Body of pancreas (tissue), 4 donors: ENCODE data around the gene SYNPO2. TPM values are rescaled to one million over a fixed set of nuclear protein-coding genes. Genes with fewer than 3 reads are reported as not detected.

Experiments used
- ATAC-seq: fragments of 150-250 bp; one replicate; pipeline ENCODE4 v1.9.1; 2016
- DNase-seq, 4 donors: peaks; one replicate each; pipeline ENCODE4 v3.0.0-alpha.2; 2019
- H3K27ac ChIP-seq, 4 donors: fragments of 200-600 bp; sonication (generic); 1 replicate in 3 of 4; 2 replicates in 1 of 4; pipeline versions ENCODE4 v1.5.1 to v1.6.1; 2016 to 2019; ENCODE audit warnings: mild to moderate bottlenecking in 1 of 4, mixed read lengths in 1 of 4, moderate library complexity in 1 of 4
- H3K27me3 ChIP-seq, 2 donors: fragments of 200-600 bp; sonication (generic); one replicate each; pipeline ENCODE4 v1.6.0; 2016; ENCODE audit warnings: mild to moderate bottlenecking in 1 of 2
- H3K36me3 ChIP-seq, 2 donors: fragments of 200-600 bp; sonication (generic); replicated peaks in 1 of 2; 2 replicates each; pipeline ENCODE4 v1.5.1; 2016; ENCODE audit warnings: low read depth in 2 of 2; ENCODE audit not compliant: insufficient read depth in 1 of 2
- H3K4me1 ChIP-seq: fragments of 200-600 bp; sonication (generic); one replicate; pipeline ENCODE4 v1.6.0; 2016
- H3K4me3 ChIP-seq, 2 donors: fragments of 200-600 bp; sonication (generic); 1 replicate in 1 of 2; 2 replicates in 1 of 2; pipeline ENCODE4 v1.5.1; 2016 to 2019
- H3K9me3 ChIP-seq, 3 donors: fragments of 200-600 bp; sonication (generic); 1 replicate in 2 of 3; 2 replicates in 1 of 3; pipeline ENCODE4 v1.5.1; 2016
- CTCF ChIP-seq, 7 experiments: fragments of 450-650 bp in 4 of 7; fragments of 200-600 bp in 3 of 7; sonication (generic) in 3 of 7; IDR thresholded peaks; one replicate each; pipeline ENCODE4 v1.5.1; 2016 to 2019; ENCODE audit warnings: antibody characterized with exemption in 7 of 7
- POLR2A ChIP-seq, 3 donors: fragments of 450-650 bp; IDR thresholded peaks; one replicate each; pipeline ENCODE4 v1.6.1; 2016; ENCODE audit warnings: antibody characterized with exemption in 3 of 3, mild to moderate bottlenecking in 2 of 3
- WGBS, 2 donors: methylation state at CpG; one replicate each; pipeline ENCODE4 v1.1.5; 2017; 5-methylcytosine and 5-hydroxymethylcytosine counted together
- intact Hi-C: fragments of 100-400 bp; cut with DNase I; formaldehyde crosslinking; loops from one replicate; pipeline ENCODE4 v1.15.1; 2023
- total RNA-seq, 2 donors: library from RNA; depleted of rRNA; stranded (reverse); fragments of >200 nt; gene quantifications; one replicate each; pipeline ENCODE4 v1.1.0, GENCODE V29; 2016

The SYNPO2 gene
- total RNA-seq, 2 donors from 2014 or later = 7.6 to 19.5 TPM

- TF ChIP-seq POLR2A (IDR thresholded peaks at IDR 0.05) = no peak
- TF ChIP-seq CTCF (IDR thresholded peaks at IDR 0.05) = no peak
- Histone ChIP-seq H3K9me3 (no peaks in the 10 kb centered on the region), H3K4me3 (no peak overlapping the region), H3K27me3 (no peaks in the 10 kb centered on the region), H3K27ac (no peak overlapping the region), H3K4me1 (no peaks in the 10 kb centered on the region), H3K36me3 (no peaks in the 10 kb centered on the region)
- intact Hi-C loops = no loop called here
- no peak for DNase-seq
- ATAC-seq = no peak
- WGBS, 2 donors = 49 to 50% methylated on average over 2 of the region's 2 CpGs
These were observed 192.3 kb downstream of the SYNPO2 start for GRCh38 chr4:119080721-119081541.

DNA sequence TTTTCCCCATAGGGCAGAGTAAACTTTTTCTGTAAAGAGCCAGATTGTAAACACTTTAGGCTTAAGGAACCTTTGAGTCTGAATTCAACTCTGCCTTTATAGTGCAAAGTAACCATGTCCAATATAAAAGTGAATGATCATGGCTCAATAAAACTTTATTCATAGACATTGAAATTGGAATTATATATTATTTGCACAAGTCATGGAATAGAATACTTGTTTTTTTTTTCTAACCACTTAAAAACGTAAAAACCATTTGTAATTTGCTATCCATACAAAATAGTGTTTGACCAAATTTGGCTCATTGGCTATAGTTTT, 192.8 kb downstream of the SYNPO2 start:
- ATAC-seq (no peak), DNase-seq (no peak)
- WGBS, 2 donors = 71 to 73% methylated on average over 1 of the region's 1 CpG
- no peaks in the 10 kb centered on the region for H3K9me3 ChIP-seq
- TF ChIP-seq CTCF (IDR thresholded peaks at IDR 0.05) (no peak), POLR2A (IDR thresholded peaks at IDR 0.05) (no peak)
- intact Hi-C loops = no loop called here
- H3K4me1 ChIP-seq = no peaks in the 10 kb centered on the region
- H3K4me3 ChIP-seq = no peak overlapping the region
- H3K27me3 ChIP-seq = no peaks in the 10 kb centered on the region
- no peaks in the 10 kb centered on the region for H3K36me3 ChIP-seq
- no peak overlapping the region for H3K27ac ChIP-seq

GRCh38 chr4:119081943-119082342, 193.3 kb downstream of the SYNPO2 start:
- no peak for TF ChIP-seq POLR2A (IDR thresholded peaks at IDR 0.05)
- TF ChIP-seq CTCF (IDR thresholded peaks at IDR 0.05) = no peak
- H3K9me3 ChIP-seq = no peaks in the 10 kb centered on the region
- H3K27me3 ChIP-seq = no peaks in the 10 kb centered on the region
- WGBS, 2 donors = 39 to 40% methylated on average over 3 of the region's 3 CpGs
- H3K27ac ChIP-seq = no peak overlapping the region
- intact Hi-C loops = no loop called here
- no peaks in the 10 kb centered on the region for H3K4me1 ChIP-seq
- DNase-seq (peak in 1 of 4 donors; percentile 12), ATAC-seq (no peak)
- no peaks in the 10 kb centered on the region for H3K36me3 ChIP-seq
- no peak overlapping the region for H3K4me3 ChIP-seq

DNA sequence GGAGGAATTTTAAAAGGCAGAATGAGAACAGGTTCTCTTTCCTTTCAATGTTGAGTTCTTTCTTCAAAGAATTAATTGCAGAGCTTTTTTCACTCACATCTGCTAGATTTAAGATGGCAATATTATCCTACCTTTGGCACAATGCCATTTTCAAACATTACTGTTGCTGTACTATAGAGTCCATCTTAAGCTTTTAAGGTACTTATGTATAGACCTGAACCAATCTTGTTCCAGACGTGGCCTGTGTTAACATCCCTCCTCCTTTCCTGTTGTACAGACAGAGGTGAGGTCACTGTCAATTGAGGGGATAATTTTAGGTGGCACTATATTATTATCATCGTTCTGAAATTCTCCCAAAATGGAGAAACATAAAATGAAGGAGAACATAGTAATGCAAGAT, 194.0 kb downstream of the SYNPO2 start:
- no peak for ATAC-seq
- intact Hi-C loops = no loop called here
- Histone ChIP-seq H3K4me1 (no peaks in the 10 kb centered on the region), H3K36me3 (no peaks in the 10 kb centered on the region), H3K9me3 (no peaks in the 10 kb centered on the region), H3K27me3 (no peaks in the 10 kb centered on the region), H3K27ac (no peak overlapping the region), H3K4me3 (no peak overlapping the region)
- WGBS, 2 donors = 59 to 70% methylated on average over 2 of the region's 2 CpGs
- no peak for DNase-seq
- no peak for TF ChIP-seq CTCF (IDR thresholded peaks at IDR 0.05)
- no peak for TF ChIP-seq POLR2A (IDR thresholded peaks at IDR 0.05)

- H3K4me1 ChIP-seq = no peaks in the 10 kb centered on the region
- WGBS, 2 donors = 54 to 73% methylated on average over 5 of the region's 5 CpGs
- no peak for ATAC-seq
- no peak for DNase-seq
- H3K27ac ChIP-seq = no peak overlapping the region
- H3K9me3 ChIP-seq = no peaks in the 10 kb centered on the region
- no peaks in the 10 kb centered on the region for H3K27me3 ChIP-seq
- intact Hi-C loops = no loop called here
- no peaks in the 10 kb centered on the region for H3K36me3 ChIP-seq
- TF ChIP-seq POLR2A (IDR thresholded peaks at IDR 0.05) = no peak
- TF ChIP-seq CTCF (IDR thresholded peaks at IDR 0.05) = no peak
- H3K4me3 ChIP-seq = no peak overlapping the region
These were observed 195.9 kb downstream of the SYNPO2 start for GRCh38 chr4:119084513-119084912.
